HL-60 (cell line): ENCODE data around the gene TBC1D9B.

Source experiments
- DNase-seq, 2 experiments: peaks; one replicate each; pipeline ENCODE4 v3.0.0-alpha.2; 2010 to 2020; ENCODE audit warnings: low read depth in 1 of 2, low spot score in 1 of 2
- H3K27ac ChIP-seq: fragments of 250-450 bp; sonication (Bioruptor Pico); replicated peaks from 2 replicates; pipeline ENCODE4 v1.5.1; 2020; ENCODE audit warnings: mild to moderate bottlenecking, moderate library complexity
- H3K27me3 ChIP-seq: fragments of 250-450 bp; sonication (Bioruptor Pico); 2 replicates; pipeline ENCODE4 v1.5.1; 2021; ENCODE audit warnings: mild to moderate bottlenecking, moderate library complexity; ENCODE audit not compliant: insufficient read depth, poor library complexity, severe bottlenecking
- H3K4me3 ChIP-seq: replicated peaks from 2 replicates; pipeline ENCODE4 v1.5.1; 2011; ENCODE audit warnings: mild to moderate bottlenecking, control low read depth, low read length; ENCODE audit not compliant: insufficient read depth
- GABPA ChIP-seq: IDR thresholded peaks from 2 replicates; pipeline ENCODE4 v1.6.1; 2012; ENCODE audit warnings: low read depth
- POLR2AphosphoS5 ChIP-seq: IDR thresholded peaks from 2 replicates; pipeline ENCODE4 v1.6.1; 2012; ENCODE audit warnings: low read depth
- REST ChIP-seq: IDR thresholded peaks from 2 replicates; pipeline ENCODE4 v1.6.1; 2012; ENCODE audit warnings: low read depth; ENCODE audit not compliant: insufficient replicate concordance
- SPI1 ChIP-seq: IDR thresholded peaks from 2 replicates; pipeline ENCODE4 v1.6.1; 2012; ENCODE audit warnings: low read depth, mild to moderate bottlenecking, borderline replicate concordance
- TF ChIP-seq, protein P1 (sequence below): IDR thresholded peaks from one replicate; pipeline ENCODE4 v1.5.1; 2011; ENCODE audit warnings: low read length, control low read depth, inconsistent platforms; ENCODE audit not compliant: insufficient read depth

The TBC1D9B gene

GRCh38 chr5:179906294-179906794 lies 1.4 kb downstream of the TBC1D9B start:
- H3K27me3 ChIP-seq, result no peaks in the 10 kb centered on the region
- TF ChIP-seq POLR2AphosphoS5 (no peak), GABPA (no peak), SPI1 (no peak), REST (no peak)
- TF ChIP-seq, protein P1, sequence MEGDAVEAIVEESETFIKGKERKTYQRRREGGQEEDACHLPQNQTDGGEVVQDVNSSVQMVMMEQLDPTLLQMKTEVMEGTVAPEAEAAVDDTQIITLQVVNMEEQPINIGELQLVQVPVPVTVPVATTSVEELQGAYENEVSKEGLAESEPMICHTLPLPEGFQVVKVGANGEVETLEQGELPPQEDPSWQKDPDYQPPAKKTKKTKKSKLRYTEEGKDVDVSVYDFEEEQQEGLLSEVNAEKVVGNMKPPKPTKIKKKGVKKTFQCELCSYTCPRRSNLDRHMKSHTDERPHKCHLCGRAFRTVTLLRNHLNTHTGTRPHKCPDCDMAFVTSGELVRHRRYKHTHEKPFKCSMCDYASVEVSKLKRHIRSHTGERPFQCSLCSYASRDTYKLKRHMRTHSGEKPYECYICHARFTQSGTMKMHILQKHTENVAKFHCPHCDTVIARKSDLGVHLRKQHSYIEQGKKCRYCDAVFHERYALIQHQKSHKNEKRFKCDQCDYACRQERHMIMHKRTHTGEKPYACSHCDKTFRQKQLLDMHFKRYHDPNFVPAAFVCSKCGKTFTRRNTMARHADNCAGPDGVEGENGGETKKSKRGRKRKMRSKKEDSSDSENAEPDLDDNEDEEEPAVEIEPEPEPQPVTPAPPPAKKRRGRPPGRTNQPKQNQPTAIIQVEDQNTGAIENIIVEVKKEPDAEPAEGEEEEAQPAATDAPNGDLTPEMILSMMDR, result no peak
- peak overlapping the region; percentile 56 for H3K27ac ChIP-seq
- DNase-seq, result peak in 1 of 2 experiments; percentile 78
- H3K4me3 ChIP-seq, result peak overlapping the region; percentile 74

DNA sequence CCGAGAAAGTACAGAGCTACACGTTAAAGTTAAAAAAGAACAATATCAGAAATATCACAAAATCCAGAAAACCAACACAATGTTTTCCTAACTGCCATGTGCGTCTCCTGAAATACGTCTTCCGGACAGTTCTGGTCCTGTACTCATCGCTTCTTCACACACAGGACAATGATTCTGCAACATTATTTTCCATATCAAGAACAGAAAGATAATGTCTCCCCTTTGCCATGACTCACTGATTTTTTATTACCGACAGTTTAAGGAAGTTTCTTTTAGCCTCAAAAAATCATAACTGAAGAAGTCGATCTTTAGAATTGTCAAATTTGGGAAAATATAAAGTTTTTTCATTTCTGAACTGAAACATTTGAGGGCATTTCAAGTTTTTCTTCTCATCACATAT lies 2.5 kb downstream of the TBC1D9B start:
- no peak for DNase-seq
- Histone ChIP-seq H3K4me3 (no peak overlapping the region), H3K27me3 (no peaks in the 10 kb centered on the region), H3K27ac (no peak overlapping the region)
- TF ChIP-seq, protein P1, result no peak
- TF ChIP-seq SPI1 (no peak), POLR2AphosphoS5 (no peak), GABPA (no peak), REST (no peak)

GRCh38 chr5:179904463-179905160 lies 3.1 kb downstream of the TBC1D9B start:
- DNase-seq, result no peak
- Histone ChIP-seq H3K27me3 (no peaks in the 10 kb centered on the region), H3K4me3 (no peak overlapping the region), H3K27ac (no peak overlapping the region)
- TF ChIP-seq GABPA, result no peak
- TF ChIP-seq SPI1, result no peak
- TF ChIP-seq POLR2AphosphoS5, result no peak
- TF ChIP-seq REST, result no peak
- TF ChIP-seq, protein P1, result no peak
